ENCODE results near the gene HIF3A. TPM values are rescaled to one million over a fixed set of nuclear protein-coding genes. Genes with fewer than 3 reads are reported as not detected.
A peak's percentile ranks its signal among the peaks of the same experiment; 100 is the strongest.

The HIF3A gene
- total and polyA plus RNA-seq, 9 of the 15 experiments (the other 6 are each of a cell fraction or from before 2014, with no cell fraction given) = 0.29 TPM; not detected in 8

DNA sequence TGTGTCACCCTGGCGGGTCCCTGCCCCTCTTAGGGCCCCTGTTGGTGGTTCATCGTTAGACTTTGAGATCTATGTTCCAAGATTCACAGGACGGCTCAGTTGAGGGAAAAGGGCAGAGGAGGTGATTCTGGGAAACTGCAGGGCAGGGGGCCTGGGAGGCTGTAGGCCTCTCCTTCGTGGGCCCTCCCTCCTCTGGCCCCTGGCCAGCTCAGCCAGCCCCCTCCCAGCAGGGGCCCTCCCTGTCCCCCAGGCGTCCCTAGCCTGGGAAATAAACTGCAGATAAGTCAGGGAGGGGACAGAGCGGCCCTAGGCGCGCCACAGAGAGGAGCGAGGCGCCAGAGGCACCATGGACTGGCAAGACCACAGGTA lies 6.5 kb downstream of the HIF3A start:
- 69% methylated on average over 8 of the region's 10 CpGs for WGBS (ENCODE audit: insufficient coverage, low coverage, missing lambda C conversion rate)
- Histone ChIP-seq H4K20me1 (replicated peaks; ENCODE audit: control insufficient read depth, insufficient read depth, low read length) (no peaks in the 10 kb centered on the region), H3K9me1 (ENCODE audit: control insufficient read depth, insufficient read depth, low read length) (no peaks in the 10 kb centered on the region), H3K9ac (ENCODE audit: insufficient read depth in 1 of 2, low read depth in 2 of 2, low read length in 2 of 2) (peak overlapping the region in 1 of 2 experiments; percentile 26; a peak in 1 of 4 replicates), H3K9me3 (replicated peaks; ENCODE audit: control insufficient read depth, insufficient read depth, low read depth, low read length) (0 out of 2 replicates have a peak, but pooled peaks cover 3% of the 10 kb centered on the region), H3K27me3 (ENCODE audit: control insufficient read depth in 2 of 2, insufficient read depth in 2 of 2, low read length in 2 of 2) (peaks cover 0 to 13% of the 10 kb centered on the region in 2 experiments; a peak in 3 of 5 replicates), H3K27ac (ENCODE audit: extremely low read depth, low read depth, low read length) (no peak overlapping the region), H3K4me3 (no peak overlapping the region), H3K4me2 (ENCODE audit: insufficient read depth, low read length) (no peak overlapping the region), H3K79me2 (ENCODE audit: control insufficient read depth, insufficient read depth, low read length) (no peaks in the 10 kb centered on the region), H2AFZ (ENCODE audit: low read depth, low read length) (0 out of 2 replicates have a peak overlapping the region, but pooled peaks have one; percentile 21), H3K4me1 (replicated peaks in 1 of 2; ENCODE audit: control insufficient read depth in 2 of 2, insufficient read depth in 2 of 2, low read length in 2 of 2) (peaks cover 0 to 24% of the 10 kb centered on the region in 2 experiments; a peak in 2 of 5 replicates), H3K36me3 (ENCODE audit: control insufficient read depth, insufficient read depth, low read length) (no peaks in the 10 kb centered on the region)
- FAIRE-seq (no peak), ATAC-seq (no peak), DNase-seq (ENCODE audit: extremely low read depth in 1 of 4, low spot score in 3 of 4) (no peak)
- ChIA-PET CTCF (ENCODE audit: low intra/inter-chr PET ratio) (no interaction called here), POLR2A (no interaction called here)
- TF ChIP-seq ZEB2 (IDR thresholded peaks at IDR 0.05) (no peak), NFIC (IDR thresholded peaks at IDR 0.05) (0 out of 2 replicates have a peak, but pooled peaks have one; percentile 22)
- no TSS peak for BruUV-seq (replicated peaks)
- intact Hi-C loops (cut with micrococcal nuclease) (no loop called here), in situ Hi-C loops (cut with MboI) (no loop called here)

GRCh38 chr19:46303691-46304397 lies 7.0 kb downstream of the HIF3A start:
- Histone ChIP-seq H3K27me3 (ENCODE audit: control insufficient read depth in 2 of 2, insufficient read depth in 2 of 2, low read length in 2 of 2) (peaks cover 0 to 14% of the 10 kb centered on the region in 2 experiments; a peak in 3 of 5 replicates), H3K4me3 (no peak overlapping the region), H3K9me3 (replicated peaks; ENCODE audit: control insufficient read depth, insufficient read depth, low read depth, low read length) (0 out of 2 replicates have a peak, but pooled peaks cover 3% of the 10 kb centered on the region), H3K4me1 (replicated peaks in 1 of 2; ENCODE audit: control insufficient read depth in 2 of 2, insufficient read depth in 2 of 2, low read length in 2 of 2) (peaks cover 0 to 18% of the 10 kb centered on the region in 2 experiments; a peak in 2 of 5 replicates), H3K36me3 (ENCODE audit: control insufficient read depth, insufficient read depth, low read length) (no peaks in the 10 kb centered on the region), H3K79me2 (ENCODE audit: control insufficient read depth, insufficient read depth, low read length) (no peaks in the 10 kb centered on the region), H2AFZ (ENCODE audit: low read depth, low read length) (0 out of 2 replicates have a peak overlapping the region, but pooled peaks have one; percentile 21), H3K27ac (ENCODE audit: extremely low read depth, low read depth, low read length) (no peak overlapping the region), H3K9ac (ENCODE audit: insufficient read depth in 1 of 2, low read depth in 2 of 2, low read length in 2 of 2) (no peak overlapping the region; a peak in 1 of 4 replicates), H3K9me1 (ENCODE audit: control insufficient read depth, insufficient read depth, low read length) (no peaks in the 10 kb centered on the region), H4K20me1 (replicated peaks; ENCODE audit: control insufficient read depth, insufficient read depth, low read length) (no peaks in the 10 kb centered on the region), H3K4me2 (ENCODE audit: insufficient read depth, low read length) (no peak overlapping the region)
- in situ Hi-C loops (cut with MboI) = no loop called here
- intact Hi-C loops (cut with micrococcal nuclease) = no loop called here
- no TSS peak for BruUV-seq (replicated peaks)
- no peak for FAIRE-seq
- CTCF ChIA-PET (ENCODE audit: low intra/inter-chr PET ratio) = no interaction called here
- POLR2A ChIA-PET = no interaction called here
- WGBS (ENCODE audit: insufficient coverage, low coverage, missing lambda C conversion rate) = 31% methylated on average over 24 of the region's 56 CpGs
- peak; percentile 67 to 93 (median 87) for DNase-seq (ENCODE audit: extremely low read depth in 1 of 4, low spot score in 3 of 4)
- ATAC-seq = peak; percentile 92
- TF ChIP-seq TAF9B (IDR thresholded peaks at IDR 0.05; ENCODE audit: partially characterized antibody) = no peak
- no peak for TF ChIP-seq SIN3B (IDR thresholded peaks at IDR 0.05; ENCODE audit: low read depth)
- no peak for TF ChIP-seq MIER1 (IDR thresholded peaks at IDR 0.05; ENCODE audit: low read depth)
- TF ChIP-seq, protein P1, sequence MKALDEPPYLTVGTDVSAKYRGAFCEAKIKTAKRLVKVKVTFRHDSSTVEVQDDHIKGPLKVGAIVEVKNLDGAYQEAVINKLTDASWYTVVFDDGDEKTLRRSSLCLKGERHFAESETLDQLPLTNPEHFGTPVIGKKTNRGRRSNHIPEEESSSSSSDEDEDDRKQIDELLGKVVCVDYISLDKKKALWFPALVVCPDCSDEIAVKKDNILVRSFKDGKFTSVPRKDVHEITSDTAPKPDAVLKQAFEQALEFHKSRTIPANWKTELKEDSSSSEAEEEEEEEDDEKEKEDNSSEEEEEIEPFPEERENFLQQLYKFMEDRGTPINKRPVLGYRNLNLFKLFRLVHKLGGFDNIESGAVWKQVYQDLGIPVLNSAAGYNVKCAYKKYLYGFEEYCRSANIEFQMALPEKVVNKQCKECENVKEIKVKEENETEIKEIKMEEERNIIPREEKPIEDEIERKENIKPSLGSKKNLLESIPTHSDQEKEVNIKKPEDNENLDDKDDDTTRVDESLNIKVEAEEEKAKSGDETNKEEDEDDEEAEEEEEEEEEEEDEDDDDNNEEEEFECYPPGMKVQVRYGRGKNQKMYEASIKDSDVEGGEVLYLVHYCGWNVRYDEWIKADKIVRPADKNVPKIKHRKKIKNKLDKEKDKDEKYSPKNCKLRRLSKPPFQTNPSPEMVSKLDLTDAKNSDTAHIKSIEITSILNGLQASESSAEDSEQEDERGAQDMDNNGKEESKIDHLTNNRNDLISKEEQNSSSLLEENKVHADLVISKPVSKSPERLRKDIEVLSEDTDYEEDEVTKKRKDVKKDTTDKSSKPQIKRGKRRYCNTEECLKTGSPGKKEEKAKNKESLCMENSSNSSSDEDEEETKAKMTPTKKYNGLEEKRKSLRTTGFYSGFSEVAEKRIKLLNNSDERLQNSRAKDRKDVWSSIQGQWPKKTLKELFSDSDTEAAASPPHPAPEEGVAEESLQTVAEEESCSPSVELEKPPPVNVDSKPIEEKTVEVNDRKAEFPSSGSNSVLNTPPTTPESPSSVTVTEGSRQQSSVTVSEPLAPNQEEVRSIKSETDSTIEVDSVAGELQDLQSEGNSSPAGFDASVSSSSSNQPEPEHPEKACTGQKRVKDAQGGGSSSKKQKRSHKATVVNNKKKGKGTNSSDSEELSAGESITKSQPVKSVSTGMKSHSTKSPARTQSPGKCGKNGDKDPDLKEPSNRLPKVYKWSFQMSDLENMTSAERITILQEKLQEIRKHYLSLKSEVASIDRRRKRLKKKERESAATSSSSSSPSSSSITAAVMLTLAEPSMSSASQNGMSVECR (CRISPR knock-in tag; IDR thresholded peaks at IDR 0.05) = no peak
- TF ChIP-seq PHB2 (IDR thresholded peaks at IDR 0.05; ENCODE audit: low read depth) = no peak
- TF ChIP-seq TEAD1 (CRISPR knock-in tag; IDR thresholded peaks at IDR 0.05) = peak in 1 of 2 experiments; percentile 43; a peak in 1 of 4 replicates
- peak; percentile 9; the same call in 1 of the 2 replicates for TF ChIP-seq ZBTB33 (CRISPR knock-in tag; IDR thresholded peaks at IDR 0.05)
